Activated effector memory CD4-positive, alpha-beta T cell treated with anti-CD3 and anti-CD28 coated beads, Interleukin-2, amount 50 U/mL, for 16 hours (primary cell): Measurements from ENCODE around the gene PCDHGA4.
"Not testable (repeated sequence)": the region's sequence is repeated elsewhere in the genome, so short reads cannot be mapped to it uniquely, and the experiment has no call there.

Experiments used
- DNase-seq: peaks from one replicate; pipeline ENCODE4 v3.0.0-alpha.2; 2020

The PCDHGA4 gene

GRCh38 chr5:141384471-141385267 lies 29.8 kb downstream of the PCDHGA4 start:
- no peak for DNase-seq

GRCh38 chr5:141387557-141388311 lies 32.9 kb downstream of the PCDHGA4 start, which contains the start of gene PCDHGB4:
Gene PCDHGB4, plus strand, starts transcription at chr5:141387698. Its CDS starts 187 bp downstream, at chr5:141387885.
- DNase-seq: peak; percentile 69

GRCh38 chr5:141388661-141389060 lies 33.8 kb downstream of the PCDHGA4 start:
- DNase-seq: no peak

GRCh38 chr5:141389153-141390042 lies 34.6 kb downstream of the PCDHGA4 start:
- no peak for DNase-seq

DNA sequence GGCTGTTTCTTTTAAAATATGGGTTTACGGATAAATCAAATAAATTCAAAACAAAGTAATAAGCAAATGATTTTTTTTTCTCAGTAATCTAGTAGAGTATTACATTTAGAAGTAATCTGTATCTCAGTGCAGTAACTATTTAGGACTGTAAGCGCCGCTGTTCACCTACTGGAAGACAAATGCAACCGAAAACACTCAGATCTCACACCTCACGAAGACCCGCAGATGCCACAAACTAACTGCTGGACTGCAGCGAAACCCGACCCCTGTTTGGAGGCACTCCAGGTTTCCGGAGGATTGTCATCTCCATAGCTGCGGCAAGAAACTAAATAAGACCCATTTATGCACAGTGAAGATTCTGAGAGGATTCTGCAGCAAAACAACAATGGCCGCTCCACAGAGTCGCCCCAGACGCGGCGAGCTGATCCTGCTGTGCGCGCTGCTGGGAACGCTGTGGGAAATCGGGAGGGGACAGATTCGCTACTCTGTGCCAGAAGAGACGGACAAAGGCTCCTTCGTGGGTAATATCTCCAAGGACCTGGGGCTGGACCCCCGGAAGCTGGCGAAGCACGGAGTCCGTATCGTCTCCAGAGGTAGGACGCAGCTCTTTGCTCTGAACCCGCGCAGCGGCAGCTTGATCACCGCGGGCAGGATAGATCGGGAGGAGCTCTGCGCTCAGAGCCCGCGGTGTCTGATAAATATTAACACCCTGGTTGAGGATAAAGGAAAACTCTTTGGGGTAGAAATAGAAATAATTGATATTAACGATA lies 37.8 kb downstream of the PCDHGA4 start, which contains the start of gene PCDHGA8:
Gene PCDHGA8 (plus strand): TSS at position 205 of the 770 bp plus-strand sequence. CDS start 181 bp downstream, at position 386.
- DNase-seq: no peak

GRCh38 chr5:141393267-141393666 lies 38.4 kb downstream of the PCDHGA4 start:
- no peak for DNase-seq

GRCh38 chr5:141394401-141395187 lies 39.8 kb downstream of the PCDHGA4 start:
- not testable (repeated sequence) for DNase-seq

DNA sequence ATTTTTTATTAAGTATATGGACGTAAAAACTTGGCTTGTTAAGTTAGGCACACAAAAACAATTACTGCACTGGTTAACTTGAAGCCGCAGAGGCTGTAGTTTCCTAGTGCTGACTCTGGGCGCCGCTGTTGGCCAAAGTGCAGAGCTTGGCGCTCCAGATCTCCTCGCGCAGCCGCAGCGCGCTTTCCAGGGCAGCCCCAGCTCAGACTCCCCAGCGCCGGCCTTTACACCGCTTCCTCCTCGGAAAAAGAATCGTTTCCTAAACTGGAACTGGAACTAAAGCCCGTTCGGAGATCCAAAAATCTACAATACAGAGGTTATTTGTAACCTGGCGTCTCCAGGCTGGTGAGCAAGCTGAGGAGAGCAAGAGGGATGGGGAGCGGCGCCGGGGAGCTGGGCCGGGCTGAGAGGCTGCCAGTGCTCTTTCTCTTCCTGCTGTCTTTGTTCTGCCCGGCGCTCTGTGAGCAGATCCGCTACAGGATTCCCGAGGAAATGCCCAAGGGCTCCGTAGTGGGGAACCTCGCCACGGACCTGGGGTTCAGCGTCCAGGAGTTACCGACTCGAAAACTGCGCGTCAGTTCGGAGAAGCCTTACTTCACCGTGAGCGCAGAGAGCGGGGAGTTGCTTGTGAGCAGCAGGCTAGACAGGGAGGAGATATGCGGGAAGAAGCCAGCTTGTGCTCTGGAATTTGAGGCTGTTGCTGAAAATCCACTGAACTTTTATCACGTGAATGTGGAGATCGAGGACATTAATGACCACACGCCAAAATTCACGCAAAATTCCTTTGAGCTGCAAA lies 43.1 kb downstream of the PCDHGA4 start, which contains the start of gene PCDHGB5:
Gene PCDHGB5 (plus strand): TSS at position 192 of the 796 bp plus-strand sequence. CDS start 181 bp downstream, at position 373.
- DNase-seq: peak; percentile 78

DNA sequence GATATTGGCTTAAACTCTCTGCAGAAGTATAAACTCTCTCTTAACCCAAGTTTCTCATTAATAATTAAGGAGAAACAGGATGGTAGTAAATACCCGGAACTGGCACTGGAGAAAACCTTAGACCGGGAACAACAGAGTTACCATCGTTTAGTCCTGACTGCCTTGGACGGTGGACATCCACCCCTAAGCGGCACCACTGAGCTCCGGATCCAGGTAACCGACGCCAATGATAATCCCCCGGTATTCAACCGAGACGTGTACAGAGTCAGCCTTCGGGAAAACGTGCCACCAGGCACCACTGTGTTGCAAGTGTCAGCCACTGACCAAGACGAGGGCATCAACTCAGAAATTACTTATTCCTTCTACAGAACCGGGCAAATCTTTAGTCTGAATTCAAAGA lies 43.8 kb downstream of the PCDHGA4 start:
- no peak for DNase-seq

- DNase-seq: no peak
Measured at GRCh38 chr5:141399555-141400258, 44.9 kb downstream of the PCDHGA4 start.

DNA sequence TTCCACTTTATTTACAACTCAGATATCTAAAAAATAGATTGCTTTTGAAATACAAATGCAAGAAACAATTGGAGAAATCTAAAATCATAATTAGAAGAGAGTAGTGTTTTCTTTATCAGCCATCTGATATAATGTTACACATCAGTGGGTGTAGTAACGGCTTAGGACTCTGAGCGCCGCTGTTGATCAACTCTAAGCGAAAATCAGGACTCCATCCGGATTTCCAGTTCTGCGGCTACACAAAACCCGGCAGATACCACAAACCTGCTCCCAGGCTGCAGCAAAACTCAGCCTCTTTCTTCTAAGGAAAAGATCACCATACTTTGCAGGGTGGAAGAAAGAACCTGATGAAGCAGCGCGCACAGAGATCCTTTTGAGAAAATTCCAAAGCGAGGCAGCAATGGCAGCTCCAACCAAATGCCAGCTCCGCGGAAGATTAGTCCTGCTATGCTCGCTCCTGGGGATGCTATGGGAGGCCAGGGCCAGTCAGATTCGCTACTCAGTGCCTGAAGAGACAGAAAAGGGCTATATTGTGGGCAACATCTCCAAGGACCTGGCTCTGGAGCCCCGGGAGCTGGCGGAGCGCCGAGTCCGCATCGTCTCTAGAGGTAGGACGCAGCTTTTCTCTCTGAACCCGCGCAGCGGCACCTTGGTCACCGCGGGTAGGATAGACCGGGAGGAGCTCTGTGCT lies 47.9 kb downstream of the PCDHGA4 start, which contains the start of gene PCDHGA9:
Gene PCDHGA9 (plus strand): TSS at position 226 of the 691 bp plus-strand sequence. CDS start 175 bp downstream, at position 401.
- DNase-seq: no peak

- no peak for DNase-seq
Measured at GRCh38 chr5:141403387-141403786, 48.6 kb downstream of the PCDHGA4 start.
